ENCODE data around the gene MINK1. TPM values are rescaled to one million over a fixed set of nuclear protein-coding genes. Genes with fewer than 3 reads are reported as not detected.
A peak's percentile ranks its signal among the peaks of the same experiment; 100 is the strongest.

Gene MINK1
- total RNA-seq, 2 donors from 2014 or later, result 74.4 to 82.7 TPM

DNA sequence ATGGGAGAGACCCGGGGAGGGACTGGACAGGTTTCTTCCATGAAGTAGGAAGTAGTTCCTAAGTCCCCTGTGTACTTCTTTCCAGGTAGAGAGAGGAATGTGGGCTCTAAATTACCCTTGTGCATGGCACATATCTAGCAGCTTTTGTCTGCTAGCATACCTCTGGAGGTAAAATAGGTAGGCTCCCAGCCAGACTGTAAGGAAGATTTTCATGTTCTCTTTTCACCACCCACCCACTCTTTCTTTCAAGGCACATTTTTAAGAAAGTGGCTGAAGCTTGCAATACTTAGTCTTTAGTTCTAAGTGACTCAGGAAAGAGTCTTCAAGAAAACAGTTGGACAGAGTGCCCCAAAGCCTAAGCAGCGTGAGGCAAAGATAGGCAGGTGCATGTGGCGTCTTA is 9.2 kb downstream of the MINK1 start:
- DNase-seq (no peak), ATAC-seq (replicated peaks in 1 of 2) (no peak)
- Mint-ChIP-seq H3K4me3 (no peak overlapping the region), H3K36me3 (ENCODE audit: insufficient read depth in 2 of 2) (no peaks in the 10 kb centered on the region), H3K27ac (no peak overlapping the region), H3K27me3 (ENCODE audit: low read depth) (no peaks in the 10 kb centered on the region), H3K4me1 (ENCODE audit: low read depth) (peaks cover 47% of the 10 kb centered on the region), H3K9me3 (no peaks in the 10 kb centered on the region)

DNA sequence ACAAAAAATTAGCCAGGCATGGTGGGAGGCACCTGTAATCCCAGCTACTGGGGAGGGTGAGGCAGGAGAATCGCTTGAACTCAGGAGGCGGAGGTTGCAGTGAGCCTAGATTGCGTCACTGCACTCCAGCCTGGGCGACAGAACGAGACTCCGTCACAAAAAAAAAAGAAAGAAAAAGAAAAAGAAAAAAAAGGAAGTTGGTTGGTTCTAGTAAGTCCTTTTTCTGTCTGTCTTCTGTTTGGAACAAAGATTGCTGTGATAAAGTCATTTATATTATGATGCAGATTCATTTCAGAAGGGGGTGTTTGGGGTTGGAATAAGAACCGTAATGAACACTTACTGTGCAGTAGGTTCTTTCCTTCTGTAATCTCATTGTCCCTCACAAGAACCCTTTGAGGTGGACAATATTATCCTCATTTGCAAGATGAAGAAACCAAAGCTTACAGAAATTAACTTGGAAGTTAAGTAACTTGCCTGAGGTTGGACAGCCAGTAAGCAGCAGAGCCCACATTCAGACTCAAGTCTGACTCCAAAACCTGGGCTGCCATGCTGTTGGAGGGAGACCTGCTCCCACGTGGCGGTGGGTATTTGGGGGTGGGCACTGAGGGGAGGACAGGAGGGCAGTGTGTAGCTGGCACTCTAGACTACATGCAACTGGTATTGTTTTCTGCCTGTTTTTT is 10.3 kb downstream of the MINK1 start:
- Mint-ChIP-seq H3K4me1 (ENCODE audit: low read depth) (peaks cover 40% of the 10 kb centered on the region), H3K9me3 (no peaks in the 10 kb centered on the region), H3K36me3 (ENCODE audit: insufficient read depth in 2 of 2) (no peaks in the 10 kb centered on the region), H3K4me3 (no peak overlapping the region), H3K27me3 (ENCODE audit: low read depth) (no peaks in the 10 kb centered on the region), H3K27ac (no peak overlapping the region)
- DNase-seq (no peak), ATAC-seq (replicated peaks in 1 of 2) (no peak)

DNA sequence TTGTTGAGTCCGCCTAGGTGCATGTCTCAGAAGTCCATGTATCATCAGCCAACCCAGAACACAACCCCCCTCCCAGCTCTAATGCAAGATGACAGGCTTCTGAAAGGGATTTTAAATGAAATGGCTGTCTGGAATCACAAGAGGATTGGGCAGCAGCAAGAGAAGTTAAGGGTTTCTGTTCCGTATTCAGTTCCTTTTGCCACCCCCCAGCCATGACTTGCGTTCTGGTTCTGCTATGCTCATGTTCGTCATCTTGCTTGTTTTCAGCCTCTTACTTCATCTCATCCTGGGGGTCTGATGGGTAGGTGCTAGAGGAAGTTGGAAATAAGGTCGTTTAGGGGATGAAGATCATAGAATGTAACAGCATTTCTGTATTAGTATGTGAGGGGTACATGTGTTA is 12.0 kb downstream of the MINK1 start:
- no peak overlapping the region for H3K27ac Mint-ChIP-seq
- no peaks in the 10 kb centered on the region for H3K27me3 Mint-ChIP-seq (ENCODE audit: low read depth)
- H3K36me3 Mint-ChIP-seq (ENCODE audit: insufficient read depth in 2 of 2), result no peaks in the 10 kb centered on the region
- no peak for DNase-seq
- H3K4me1 Mint-ChIP-seq (ENCODE audit: low read depth), result peaks cover 28% of the 10 kb centered on the region
- no peak for ATAC-seq (replicated peaks in 1 of 2)
- H3K4me3 Mint-ChIP-seq, result no peak overlapping the region
- no peaks in the 10 kb centered on the region for H3K9me3 Mint-ChIP-seq

DNA sequence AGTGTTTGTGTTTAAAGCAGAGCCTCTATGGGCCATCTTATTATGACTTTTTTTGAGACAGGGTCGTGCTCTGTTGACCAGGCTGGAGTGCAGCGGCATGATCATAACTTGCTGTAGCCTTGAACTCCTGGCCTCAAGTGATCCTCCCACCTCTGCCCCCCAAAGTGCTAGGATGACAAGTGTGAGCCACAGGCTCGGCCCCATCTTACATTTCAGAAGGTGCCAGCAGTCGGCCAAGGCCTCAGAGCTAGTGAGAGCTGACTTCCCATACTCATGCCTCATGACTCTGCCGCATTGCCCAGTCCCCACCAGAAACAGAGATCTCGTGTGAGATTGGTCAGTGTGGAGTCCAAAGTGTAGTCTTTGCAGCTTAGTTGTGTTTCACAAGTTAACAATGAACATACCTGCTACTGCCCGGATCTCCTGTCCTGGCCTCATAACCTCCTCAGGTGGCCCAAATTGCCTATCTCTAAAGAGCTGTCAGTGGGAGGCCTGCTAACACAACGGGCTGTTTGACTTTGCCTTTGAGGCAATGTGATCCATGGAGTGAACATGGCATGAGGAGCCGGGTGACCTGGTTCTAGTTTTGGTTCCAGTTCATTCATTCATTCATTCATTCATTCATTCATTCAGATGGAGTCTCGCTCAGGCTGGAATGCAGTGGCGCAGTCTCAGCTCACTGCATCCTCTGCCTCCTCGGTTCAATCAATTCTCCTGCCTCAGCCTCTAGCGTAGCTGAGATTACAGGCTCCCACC is 13.7 kb downstream of the MINK1 start:
- DNase-seq, result no peak
- ATAC-seq (replicated peaks in 1 of 2), result no peak
- no peak overlapping the region for H3K27ac Mint-ChIP-seq
- no peaks in the 10 kb centered on the region for H3K9me3 Mint-ChIP-seq
- H3K4me1 Mint-ChIP-seq (ENCODE audit: low read depth), result peaks cover 17% of the 10 kb centered on the region
- H3K27me3 Mint-ChIP-seq (ENCODE audit: low read depth), result no peaks in the 10 kb centered on the region
- H3K4me3 Mint-ChIP-seq, result no peak overlapping the region
- H3K36me3 Mint-ChIP-seq (ENCODE audit: insufficient read depth in 2 of 2), result no peaks in the 10 kb centered on the region

DNA sequence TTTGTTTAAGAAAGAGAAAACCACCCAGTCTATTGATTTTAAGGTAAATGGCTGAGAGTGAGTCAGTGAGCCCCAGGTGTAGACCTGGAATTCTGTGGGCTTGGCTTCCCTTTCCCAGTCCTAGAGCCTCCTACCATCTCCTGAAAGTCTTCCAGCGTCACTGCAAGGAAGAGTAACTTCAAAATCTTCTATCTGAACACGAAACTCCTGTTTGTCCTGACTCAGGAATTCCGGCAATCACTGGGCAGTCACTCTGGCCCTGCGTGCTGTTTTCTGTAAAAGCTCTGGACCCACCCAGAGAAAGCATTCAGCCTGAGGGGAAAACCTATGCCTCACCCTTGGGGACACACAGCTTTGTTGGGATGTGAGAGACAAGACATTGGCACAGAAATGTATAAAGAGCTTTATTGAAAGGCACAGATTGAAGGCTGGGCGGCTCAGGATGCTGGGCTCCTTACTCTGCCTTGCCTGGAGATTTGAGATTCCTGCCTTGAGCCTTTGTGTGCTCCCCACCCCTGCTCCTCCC is 15.9 kb downstream of the MINK1 start:
- Mint-ChIP-seq H3K27ac (no peak overlapping the region), H3K4me3 (no peak overlapping the region), H3K4me1 (ENCODE audit: low read depth) (peaks cover 16% of the 10 kb centered on the region), H3K9me3 (no peaks in the 10 kb centered on the region), H3K36me3 (ENCODE audit: insufficient read depth in 2 of 2) (peaks cover 2 to 3% of the 10 kb centered on the region in 2 donors), H3K27me3 (ENCODE audit: low read depth) (no peaks in the 10 kb centered on the region)
- ATAC-seq (replicated peaks in 1 of 2) (no peak), DNase-seq (no peak)

DNA sequence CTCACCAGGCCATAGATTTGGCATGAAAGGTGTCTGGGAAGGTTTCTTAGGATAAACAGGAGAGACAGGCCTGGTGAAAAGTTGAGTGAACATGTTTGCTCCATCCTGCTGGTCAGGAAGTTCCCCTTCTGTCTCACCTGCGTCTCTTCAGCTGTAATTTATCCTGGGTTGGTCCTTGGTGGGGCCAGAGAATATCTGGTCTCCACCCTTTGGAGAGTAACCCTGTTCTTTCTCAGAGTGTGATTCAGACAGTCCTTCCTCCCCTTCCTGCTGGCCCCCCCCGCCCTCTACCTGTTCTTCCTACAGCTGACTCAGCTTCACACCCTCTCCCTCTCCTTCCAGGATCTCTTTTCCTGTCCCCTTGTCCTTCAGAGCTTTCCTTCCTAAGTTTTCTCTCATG is 17.1 kb downstream of the MINK1 start:
- Mint-ChIP-seq H3K4me3 (no peak overlapping the region), H3K4me1 (ENCODE audit: low read depth) (peaks cover 23% of the 10 kb centered on the region), H3K36me3 (ENCODE audit: insufficient read depth in 2 of 2) (peaks cover 3 to 5% of the 10 kb centered on the region in 2 donors), H3K27ac (no peak overlapping the region), H3K9me3 (no peaks in the 10 kb centered on the region), H3K27me3 (ENCODE audit: low read depth) (no peaks in the 10 kb centered on the region)
- no peak for ATAC-seq (replicated peaks in 1 of 2)
- DNase-seq, result no peak

DNA sequence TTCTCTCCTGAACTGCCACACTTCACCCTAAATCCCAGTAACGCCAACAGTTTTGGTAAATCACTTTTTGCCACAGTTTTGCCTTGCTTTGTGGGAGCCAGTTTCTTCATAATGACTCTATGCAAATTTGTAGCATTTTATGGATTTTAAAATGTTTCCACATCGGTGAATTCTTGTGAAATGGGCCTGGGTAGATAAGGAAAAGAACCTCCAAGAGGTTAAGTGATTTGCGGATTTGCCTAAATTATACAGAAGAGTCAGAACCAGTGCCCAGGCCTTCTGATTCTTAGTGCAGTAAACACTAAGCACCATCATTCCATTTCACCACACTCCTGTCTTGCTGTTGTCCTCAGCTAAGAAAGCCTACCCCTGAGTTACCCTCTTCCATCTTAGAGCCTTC is 17.9 kb downstream of the MINK1 start:
- ATAC-seq (replicated peaks in 1 of 2), result no peak
- Mint-ChIP-seq H3K9me3 (no peaks in the 10 kb centered on the region), H3K4me1 (ENCODE audit: low read depth) (peaks cover 25% of the 10 kb centered on the region), H3K36me3 (ENCODE audit: insufficient read depth in 2 of 2) (peaks cover 3 to 6% of the 10 kb centered on the region in 2 donors), H3K4me3 (no peak overlapping the region), H3K27ac (peak overlapping the region; percentile 55), H3K27me3 (ENCODE audit: low read depth) (no peaks in the 10 kb centered on the region)
- DNase-seq, result no peak

DNA sequence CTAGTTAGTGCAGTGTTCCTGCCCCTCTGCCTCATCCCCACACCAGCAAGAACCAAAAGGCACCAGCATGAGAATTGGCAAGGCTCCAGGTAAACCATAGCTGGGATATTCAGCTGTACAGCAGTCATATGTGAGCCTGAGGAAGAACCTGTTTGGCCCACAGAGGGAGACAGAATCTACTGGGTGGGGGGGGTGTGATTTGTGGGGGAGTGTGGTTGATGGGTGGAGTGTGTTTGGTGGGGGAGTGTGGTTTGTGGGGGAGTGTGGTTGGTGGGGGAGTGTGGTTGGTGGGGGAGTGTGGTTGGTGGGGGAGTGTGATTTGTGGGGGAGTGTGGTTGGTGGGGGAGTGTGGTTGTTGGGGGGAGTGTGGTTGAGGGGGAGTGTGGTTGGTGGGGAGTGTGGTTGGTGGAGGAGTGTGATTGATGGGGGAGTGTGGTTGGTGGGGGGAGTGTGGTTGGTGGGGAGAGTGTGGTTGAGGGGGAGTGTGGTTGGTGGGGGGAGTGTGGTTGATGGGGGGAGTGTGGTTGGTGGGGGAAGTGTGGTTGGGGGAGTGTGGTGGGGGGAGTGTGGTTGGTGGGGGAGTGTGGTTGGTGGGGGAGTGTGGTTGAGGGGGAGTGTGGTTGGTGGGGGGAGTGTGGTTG is 19.5 kb downstream of the MINK1 start:
- no peaks in the 10 kb centered on the region for H3K27me3 Mint-ChIP-seq (ENCODE audit: low read depth)
- no peaks in the 10 kb centered on the region for H3K9me3 Mint-ChIP-seq
- ATAC-seq (replicated peaks in 1 of 2), result peak in 1 of 2 donors; percentile 20
- peaks cover 3 to 9% of the 10 kb centered on the region in 2 donors for H3K36me3 Mint-ChIP-seq (ENCODE audit: insufficient read depth in 2 of 2)
- peak in 1 of 2 donors; percentile 6 for DNase-seq
- peaks cover 28% of the 10 kb centered on the region for H3K4me1 Mint-ChIP-seq (ENCODE audit: low read depth)
- no peak overlapping the region for H3K4me3 Mint-ChIP-seq
- peak overlapping the region; percentile 14 for H3K27ac Mint-ChIP-seq

DNA sequence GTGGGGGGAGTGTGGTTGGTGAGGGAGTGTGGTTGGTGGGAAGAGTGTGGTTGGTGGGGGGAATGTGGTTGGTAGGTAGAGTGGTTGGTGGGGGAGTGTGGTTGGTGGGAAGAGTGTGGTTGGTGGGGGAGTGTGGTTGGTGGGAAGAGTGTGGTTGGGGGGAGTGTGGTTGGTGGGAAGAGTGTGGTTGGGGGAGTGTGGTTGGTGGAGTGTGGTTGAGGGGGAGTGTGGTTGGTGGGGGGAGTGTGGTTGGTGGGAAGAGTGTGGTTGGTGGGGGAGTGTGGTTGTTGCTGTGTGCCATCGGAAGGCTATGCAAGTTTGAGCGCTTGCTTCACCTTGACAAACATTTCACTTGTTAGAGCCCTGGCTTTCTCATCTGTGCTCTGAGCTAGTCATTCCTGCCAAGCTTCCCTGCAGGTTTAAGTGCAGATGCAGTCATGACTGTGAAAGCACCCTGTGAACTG is 20.1 kb downstream of the MINK1 start:
- H3K36me3 Mint-ChIP-seq (ENCODE audit: insufficient read depth in 2 of 2), result peaks cover 3 to 9% of the 10 kb centered on the region in 2 donors
- no peaks in the 10 kb centered on the region for H3K27me3 Mint-ChIP-seq (ENCODE audit: low read depth)
- H3K9me3 Mint-ChIP-seq, result no peaks in the 10 kb centered on the region
- DNase-seq (no peak), ATAC-seq (replicated peaks in 1 of 2) (peak in 1 of 2 donors; percentile 42)
- peaks cover 28% of the 10 kb centered on the region for H3K4me1 Mint-ChIP-seq (ENCODE audit: low read depth)
- peak overlapping the region; percentile 80 for H3K27ac Mint-ChIP-seq
- H3K4me3 Mint-ChIP-seq, result no peak overlapping the region

DNA sequence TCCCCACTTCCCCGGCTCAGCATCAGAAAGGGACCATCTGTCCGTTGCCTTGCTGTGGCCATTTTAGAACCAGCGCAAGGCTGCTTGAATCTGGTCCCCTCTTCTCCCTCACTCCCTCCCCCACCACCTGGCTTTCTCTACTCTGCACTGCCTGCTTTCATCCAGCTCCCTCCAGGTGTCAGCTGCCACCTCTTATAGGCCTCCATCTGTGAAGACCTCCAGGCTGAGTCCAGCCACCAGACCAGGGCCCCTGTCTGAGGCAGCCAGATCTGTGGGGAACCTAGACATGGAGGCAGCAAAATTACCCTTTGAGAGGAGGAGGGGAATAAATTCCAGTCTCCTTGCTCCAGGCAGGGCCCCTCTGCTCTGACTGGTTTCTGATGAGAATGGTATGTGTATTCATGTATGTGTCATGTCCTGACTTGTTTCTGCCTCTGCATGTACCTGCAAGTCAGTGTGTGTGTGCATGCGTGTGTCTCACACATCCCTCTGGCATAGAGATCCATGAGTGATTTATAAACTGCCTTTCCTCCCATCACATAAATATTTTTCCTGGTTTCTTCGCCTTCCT is 21.1 kb downstream of the MINK1 start:
- Mint-ChIP-seq H3K36me3 (ENCODE audit: insufficient read depth in 2 of 2) (peaks cover 3 to 9% of the 10 kb centered on the region in 2 donors), H3K9me3 (no peaks in the 10 kb centered on the region), H3K4me1 (ENCODE audit: low read depth) (peaks cover 28% of the 10 kb centered on the region), H3K27me3 (ENCODE audit: low read depth) (no peaks in the 10 kb centered on the region), H3K27ac (no peak overlapping the region), H3K4me3 (no peak overlapping the region)
- DNase-seq, result no peak
- no peak for ATAC-seq (replicated peaks in 1 of 2)

DNA sequence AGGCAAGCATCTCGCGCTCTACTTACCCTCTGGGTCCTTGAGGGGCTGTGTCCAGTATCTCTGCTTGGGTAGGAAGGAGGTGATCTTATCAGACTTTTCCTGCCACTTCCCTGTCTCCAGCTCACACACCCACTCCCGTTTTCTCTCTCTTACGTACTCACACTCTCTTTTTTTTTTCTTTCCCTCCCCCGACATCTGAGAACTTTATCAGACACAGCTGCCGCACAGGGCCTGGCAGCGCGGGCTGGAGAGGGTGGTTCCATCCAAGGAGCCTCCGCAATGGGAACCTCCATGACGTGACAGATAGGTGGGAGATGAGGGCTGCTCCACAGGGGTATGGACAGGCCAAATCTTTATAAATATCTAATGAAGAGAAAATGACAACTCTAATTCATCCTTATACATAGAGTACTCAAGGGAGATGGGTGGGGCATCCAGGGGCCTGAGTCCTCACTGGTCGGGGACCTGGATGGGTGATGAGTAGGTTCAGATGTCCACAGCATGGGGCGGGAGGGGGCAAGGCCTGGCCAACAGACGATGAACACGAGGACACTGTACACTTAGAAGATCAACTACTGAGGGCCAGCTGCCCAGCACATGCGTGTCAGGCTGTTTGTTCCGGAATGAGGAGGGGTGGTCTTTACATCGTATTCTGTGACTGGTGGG is 23.3 kb downstream of the MINK1 start:
- no peaks in the 10 kb centered on the region for H3K27me3 Mint-ChIP-seq (ENCODE audit: low read depth)
- DNase-seq (no peak), ATAC-seq (replicated peaks in 1 of 2) (no peak)
- H3K36me3 Mint-ChIP-seq (ENCODE audit: insufficient read depth in 2 of 2), result peaks cover 3 to 9% of the 10 kb centered on the region in 2 donors
- H3K27ac Mint-ChIP-seq, result no peak overlapping the region
- no peaks in the 10 kb centered on the region for H3K9me3 Mint-ChIP-seq
- H3K4me3 Mint-ChIP-seq, result no peak overlapping the region
- H3K4me1 Mint-ChIP-seq (ENCODE audit: low read depth), result peaks cover 21% of the 10 kb centered on the region

DNA sequence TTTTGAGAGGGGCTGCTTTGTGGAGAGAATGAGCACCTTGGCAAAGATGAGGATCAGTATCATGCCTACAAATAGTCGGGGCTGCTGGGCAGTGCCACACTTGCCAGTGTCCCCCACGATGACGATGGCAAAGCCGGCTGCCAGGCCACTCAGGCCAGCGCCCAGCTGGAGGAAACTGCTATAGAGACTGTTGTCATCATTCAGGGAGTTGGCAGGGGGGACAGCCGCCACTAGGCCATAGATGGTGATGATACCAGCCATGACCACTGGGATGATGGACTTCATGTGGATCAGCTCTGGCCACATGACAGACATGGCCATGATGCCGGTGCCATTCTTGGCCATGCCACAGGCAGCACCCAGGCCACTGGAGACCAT is 23.8 kb downstream of the MINK1 start:
- H3K27ac Mint-ChIP-seq, result no peak overlapping the region
- no peaks in the 10 kb centered on the region for H3K9me3 Mint-ChIP-seq
- no peak overlapping the region for H3K4me3 Mint-ChIP-seq
- ATAC-seq (replicated peaks in 1 of 2) (no peak), DNase-seq (no peak)
- peaks cover 20% of the 10 kb centered on the region for H3K4me1 Mint-ChIP-seq (ENCODE audit: low read depth)
- H3K27me3 Mint-ChIP-seq (ENCODE audit: low read depth), result no peaks in the 10 kb centered on the region
- peaks cover 3 to 8% of the 10 kb centered on the region in 2 donors for H3K36me3 Mint-ChIP-seq (ENCODE audit: insufficient read depth in 2 of 2)

All from activated T-cell treated with anti-CD3 and anti-CD28 coated beads, Interleukin-2, amount 50 U/mL, for 72 hours (primary cell).